ENCODE results near the gene ALOX5.

DNA sequence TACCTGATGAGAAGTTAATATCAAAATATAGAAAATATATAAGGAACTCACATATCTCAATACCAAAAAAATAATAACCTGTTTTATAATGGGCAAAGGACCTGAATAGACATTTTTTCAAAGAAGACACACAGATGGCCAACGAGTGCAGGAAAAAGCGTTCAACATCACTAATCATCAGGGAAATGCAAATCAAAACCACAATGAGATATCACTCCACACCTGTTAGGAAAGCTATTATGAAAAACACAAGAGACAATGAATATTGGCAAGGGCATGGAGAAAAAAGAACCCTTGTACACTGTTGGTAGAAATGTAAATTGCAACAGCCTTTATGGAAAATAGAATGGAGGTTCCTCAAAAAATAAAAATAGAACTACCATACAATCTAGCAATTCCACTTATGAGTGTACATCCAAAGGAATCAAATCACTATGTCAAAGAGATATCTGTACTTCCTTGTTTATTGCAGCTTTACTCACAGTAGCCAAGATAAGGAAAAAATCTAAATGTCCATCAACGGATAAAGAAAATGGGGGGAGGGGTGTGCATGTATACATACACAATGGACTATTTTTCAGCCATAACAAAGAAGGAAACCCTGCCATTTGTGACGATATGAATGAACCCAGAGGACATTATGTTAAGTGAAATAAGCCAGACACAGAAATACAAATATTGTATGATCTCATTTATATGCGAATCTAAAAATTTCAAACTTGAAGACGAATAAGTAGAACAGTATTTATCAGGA, 3.6 kb upstream of the ALOX5 start:
- TF ChIP-seq POLR2AphosphoS5 (IDR thresholded peaks at IDR 0.05): no peak
- TF ChIP-seq POLR2A (IDR thresholded peaks at IDR 0.05; ENCODE audit: low read depth): no peak
- TF ChIP-seq, protein P1, sequence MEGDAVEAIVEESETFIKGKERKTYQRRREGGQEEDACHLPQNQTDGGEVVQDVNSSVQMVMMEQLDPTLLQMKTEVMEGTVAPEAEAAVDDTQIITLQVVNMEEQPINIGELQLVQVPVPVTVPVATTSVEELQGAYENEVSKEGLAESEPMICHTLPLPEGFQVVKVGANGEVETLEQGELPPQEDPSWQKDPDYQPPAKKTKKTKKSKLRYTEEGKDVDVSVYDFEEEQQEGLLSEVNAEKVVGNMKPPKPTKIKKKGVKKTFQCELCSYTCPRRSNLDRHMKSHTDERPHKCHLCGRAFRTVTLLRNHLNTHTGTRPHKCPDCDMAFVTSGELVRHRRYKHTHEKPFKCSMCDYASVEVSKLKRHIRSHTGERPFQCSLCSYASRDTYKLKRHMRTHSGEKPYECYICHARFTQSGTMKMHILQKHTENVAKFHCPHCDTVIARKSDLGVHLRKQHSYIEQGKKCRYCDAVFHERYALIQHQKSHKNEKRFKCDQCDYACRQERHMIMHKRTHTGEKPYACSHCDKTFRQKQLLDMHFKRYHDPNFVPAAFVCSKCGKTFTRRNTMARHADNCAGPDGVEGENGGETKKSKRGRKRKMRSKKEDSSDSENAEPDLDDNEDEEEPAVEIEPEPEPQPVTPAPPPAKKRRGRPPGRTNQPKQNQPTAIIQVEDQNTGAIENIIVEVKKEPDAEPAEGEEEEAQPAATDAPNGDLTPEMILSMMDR (IDR thresholded peaks at IDR 0.05): no peak
